K562 (cell line): Measurements from ENCODE around the gene FAM111B. TPM values are rescaled to one million over a fixed set of nuclear protein-coding genes. Genes with fewer than 3 reads are reported as not detected.

Source experiments
- CTBP1 ChIP-seq: fragments of 450-650 bp; IDR thresholded peaks from 2 replicates; pipeline ENCODE4 v1.6.1; 2016; ENCODE audit warnings: borderline replicate concordance
- FOSL1 ChIP-seq: fragments of 200-800 bp; sonication (Bioruptor generic); conservative IDR thresholded peaks from 2 replicates; pipeline ENCODE4 v1.6.1; 2016; ENCODE audit warnings: missing genetic modification characterization, missing compliant biosample characterization
- ID3 ChIP-seq, 2 experiments: fragments of 250-450 bp in 1 of 2; fragments of 450-650 bp in 1 of 2; sonication (Bioruptor Pico) in 1 of 2; IDR thresholded peaks; 2 replicates each; pipeline versions ENCODE4 v1.6.1 to v1.8.0; 2016 to 2021; ENCODE audit warnings: mild to moderate bottlenecking in 2 of 2, moderate library complexity in 2 of 2, missing compliant biosample characterization in 1 of 2, missing genetic modification characterization in 1 of 2
- ILF3 ChIP-seq: fragments of 450-650 bp; IDR thresholded peaks from 2 replicates; pipeline ENCODE4 v1.6.1; 2018; ENCODE audit warnings: antibody characterized with exemption, mild to moderate bottlenecking, moderate library complexity, borderline replicate concordance
- MEF2A ChIP-seq: IDR thresholded peaks from 2 replicates; pipeline ENCODE4 v1.6.1; 2011; ENCODE audit warnings: low read depth, mild to moderate bottlenecking, low read length, moderate library complexity; ENCODE audit not compliant: control insufficient read depth
- MTF1 ChIP-seq: fragments of 250-450 bp; sonication (Bioruptor Pico); IDR thresholded peaks from 2 replicates; pipeline ENCODE4 v1.9.0; 2021; ENCODE audit warnings: moderate library complexity, mild to moderate bottlenecking, inconsistent platforms, borderline replicate concordance
- SMAD3 ChIP-seq: fragments of 450-650 bp; formaldehyde crosslinking; conservative IDR thresholded peaks from 2 replicates; pipeline ENCODE4 v1.4.0; 2020; ENCODE audit warnings: mild to moderate bottlenecking
- ZBTB7A ChIP-seq: IDR thresholded peaks from 2 replicates; pipeline ENCODE4 v1.6.1; 2011; ENCODE audit warnings: low read depth, mild to moderate bottlenecking, low read length, moderate library complexity, borderline replicate concordance; ENCODE audit not compliant: control insufficient read depth
- ZNF3 ChIP-seq: fragments of 250-450 bp; sonication (Bioruptor Pico); IDR thresholded peaks from 2 replicates; pipeline ENCODE4 v1.5.0; 2021; ENCODE audit warnings: mild to moderate bottlenecking, moderate library complexity
- ZNF583 ChIP-seq: fragments of 250-450 bp; sonication (Bioruptor Pico); IDR thresholded peaks from 2 replicates; pipeline ENCODE4 v1.4.0; 2020
- polyA plus RNA-seq, 8 experiments: library from polyadenylated mRNA; depleted of rRNA in 4 of 8; stranded (reverse) in 5 of 8; unstranded in 3 of 8; fragments of >200 nt; fragmentation: Nextera tagmentation in 2 of 8; fragmentation: Illumina TruSeq in 1 of 8; extraction: Ambion mirVana in 2 of 8; extraction: Trizol in 1 of 8; gene quantifications; 2 replicates each; pipeline versions ENCODE4 v1.2.1 to v1.2.3, GENCODE V29; 2011 to 2014; ENCODE audit warnings: inconsistent platforms in 1 of 8, missing spikeins in 1 of 8
- total RNA-seq, 7 experiments: library from RNA; depleted of rRNA in 6 of 7; stranded (reverse); fragments of >200 nt in 6 of 7; fragmentation: Illumina TruSeq in 2 of 7; extraction: Trizol in 2 of 7; gene quantifications; 2 replicates each; pipeline versions ENCODE4 v1.2.1 to v1.2.3, GENCODE V29; 2011 to 2021; ENCODE audit warnings: low replicate concordance in 1 of 7
- TF ChIP-seq, protein P1 (sequence below): fragments of 200-800 bp; sonication (Bioruptor generic); IDR thresholded peaks from 2 replicates; pipeline ENCODE4 v1.6.1; 2016; ENCODE audit warnings: missing genetic modification characterization, missing compliant biosample characterization
- TF ChIP-seq, protein P2 (sequence below): fragments of 450-650 bp; formaldehyde crosslinking; conservative IDR thresholded peaks from 2 replicates; pipeline ENCODE4 v1.4.0; 2022; ENCODE audit warnings: mild to moderate bottlenecking, missing genetic modification characterization
- TF ChIP-seq, protein P3 (sequence below): fragments of 250-450 bp; sonication (Bioruptor Pico); IDR thresholded peaks from 2 replicates; pipeline ENCODE4 v1.4.0; 2020; ENCODE audit warnings: mild to moderate bottlenecking, moderate library complexity, borderline replicate concordance

The FAM111B gene
- total and polyA plus RNA-seq, 9 of the 15 experiments (the other 6 are each of a cell fraction or from before 2014, with no cell fraction given), result 0.01 to 0.33 (median 0.06) TPM; not detected in 5

DNA sequence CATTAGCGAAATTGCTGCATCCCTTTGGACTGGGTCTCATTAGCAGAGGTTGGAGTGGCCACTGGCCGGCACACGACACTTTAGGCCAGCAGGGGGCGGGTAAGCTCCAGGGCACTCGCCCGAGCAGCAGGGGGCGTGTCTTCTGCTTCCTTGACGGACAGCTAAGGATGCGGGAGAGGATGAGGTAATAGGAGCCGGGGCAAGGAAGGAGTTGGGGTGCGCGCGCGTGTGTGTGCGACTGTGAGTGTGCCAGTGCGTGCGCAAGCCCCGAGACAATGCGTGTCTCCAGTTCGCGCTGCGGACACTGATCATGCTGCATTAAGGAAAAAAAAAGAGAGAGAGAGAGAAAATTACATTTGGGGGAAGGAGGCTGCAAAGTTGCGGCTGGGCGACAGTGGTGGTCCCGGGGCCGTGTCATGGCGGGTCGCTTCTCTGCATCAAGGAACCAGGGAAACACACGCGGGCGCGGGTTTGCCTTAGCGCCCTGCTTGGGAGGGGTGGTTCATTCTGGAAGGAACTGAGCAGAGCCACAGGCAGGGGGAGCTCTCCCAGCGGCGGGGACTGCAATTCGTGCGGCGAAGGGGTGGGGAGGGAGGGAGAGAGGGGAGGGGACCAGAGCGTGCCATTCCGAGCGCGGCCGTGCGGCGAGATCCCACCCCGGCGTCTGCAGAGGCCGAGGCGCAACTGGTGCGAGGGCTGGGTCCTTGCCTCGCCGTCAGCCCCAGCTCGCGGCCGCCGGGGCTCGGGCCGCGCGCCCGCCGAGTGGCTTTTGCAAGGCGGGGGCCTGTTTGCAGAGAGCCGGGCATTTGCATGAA, 64.7 kb downstream of the FAM111B start, which contains the start of gene DTX4 (continued):
- TF ChIP-seq, protein P1, sequence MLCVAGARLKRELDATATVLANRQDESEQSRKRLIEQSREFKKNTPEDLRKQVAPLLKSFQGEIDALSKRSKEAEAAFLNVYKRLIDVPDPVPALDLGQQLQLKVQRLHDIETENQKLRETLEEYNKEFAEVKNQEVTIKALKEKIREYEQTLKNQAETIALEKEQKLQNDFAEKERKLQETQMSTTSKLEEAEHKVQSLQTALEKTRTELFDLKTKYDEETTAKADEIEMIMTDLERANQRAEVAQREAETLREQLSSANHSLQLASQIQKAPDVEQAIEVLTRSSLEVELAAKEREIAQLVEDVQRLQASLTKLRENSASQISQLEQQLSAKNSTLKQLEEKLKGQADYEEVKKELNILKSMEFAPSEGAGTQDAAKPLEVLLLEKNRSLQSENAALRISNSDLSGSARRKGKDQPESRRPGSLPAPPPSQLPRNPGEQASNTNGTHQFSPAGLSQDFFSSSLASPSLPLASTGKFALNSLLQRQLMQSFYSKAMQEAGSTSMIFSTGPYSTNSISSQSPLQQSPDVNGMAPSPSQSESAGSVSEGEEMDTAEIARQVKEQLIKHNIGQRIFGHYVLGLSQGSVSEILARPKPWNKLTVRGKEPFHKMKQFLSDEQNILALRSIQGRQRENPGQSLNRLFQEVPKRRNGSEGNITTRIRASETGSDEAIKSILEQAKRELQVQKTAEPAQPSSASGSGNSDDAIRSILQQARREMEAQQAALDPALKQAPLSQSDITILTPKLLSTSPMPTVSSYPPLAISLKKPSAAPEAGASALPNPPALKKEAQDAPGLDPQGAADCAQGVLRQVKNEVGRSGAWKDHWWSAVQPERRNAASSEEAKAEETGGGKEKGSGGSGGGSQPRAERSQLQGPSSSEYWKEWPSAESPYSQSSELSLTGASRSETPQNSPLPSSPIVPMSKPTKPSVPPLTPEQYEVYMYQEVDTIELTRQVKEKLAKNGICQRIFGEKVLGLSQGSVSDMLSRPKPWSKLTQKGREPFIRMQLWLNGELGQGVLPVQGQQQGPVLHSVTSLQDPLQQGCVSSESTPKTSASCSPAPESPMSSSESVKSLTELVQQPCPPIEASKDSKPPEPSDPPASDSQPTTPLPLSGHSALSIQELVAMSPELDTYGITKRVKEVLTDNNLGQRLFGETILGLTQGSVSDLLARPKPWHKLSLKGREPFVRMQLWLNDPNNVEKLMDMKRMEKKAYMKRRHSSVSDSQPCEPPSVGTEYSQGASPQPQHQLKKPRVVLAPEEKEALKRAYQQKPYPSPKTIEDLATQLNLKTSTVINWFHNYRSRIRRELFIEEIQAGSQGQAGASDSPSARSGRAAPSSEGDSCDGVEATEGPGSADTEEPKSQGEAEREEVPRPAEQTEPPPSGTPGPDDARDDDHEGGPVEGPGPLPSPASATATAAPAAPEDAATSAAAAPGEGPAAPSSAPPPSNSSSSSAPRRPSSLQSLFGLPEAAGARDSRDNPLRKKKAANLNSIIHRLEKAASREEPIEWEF (CRISPR knock-in tag), result no peak
- TF ChIP-seq, protein P2, sequence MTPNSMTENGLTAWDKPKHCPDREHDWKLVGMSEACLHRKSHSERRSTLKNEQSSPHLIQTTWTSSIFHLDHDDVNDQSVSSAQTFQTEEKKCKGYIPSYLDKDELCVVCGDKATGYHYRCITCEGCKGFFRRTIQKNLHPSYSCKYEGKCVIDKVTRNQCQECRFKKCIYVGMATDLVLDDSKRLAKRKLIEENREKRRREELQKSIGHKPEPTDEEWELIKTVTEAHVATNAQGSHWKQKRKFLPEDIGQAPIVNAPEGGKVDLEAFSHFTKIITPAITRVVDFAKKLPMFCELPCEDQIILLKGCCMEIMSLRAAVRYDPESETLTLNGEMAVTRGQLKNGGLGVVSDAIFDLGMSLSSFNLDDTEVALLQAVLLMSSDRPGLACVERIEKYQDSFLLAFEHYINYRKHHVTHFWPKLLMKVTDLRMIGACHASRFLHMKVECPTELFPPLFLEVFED (CRISPR knock-in tag), result no peak
- TF ChIP-seq, protein P3, sequence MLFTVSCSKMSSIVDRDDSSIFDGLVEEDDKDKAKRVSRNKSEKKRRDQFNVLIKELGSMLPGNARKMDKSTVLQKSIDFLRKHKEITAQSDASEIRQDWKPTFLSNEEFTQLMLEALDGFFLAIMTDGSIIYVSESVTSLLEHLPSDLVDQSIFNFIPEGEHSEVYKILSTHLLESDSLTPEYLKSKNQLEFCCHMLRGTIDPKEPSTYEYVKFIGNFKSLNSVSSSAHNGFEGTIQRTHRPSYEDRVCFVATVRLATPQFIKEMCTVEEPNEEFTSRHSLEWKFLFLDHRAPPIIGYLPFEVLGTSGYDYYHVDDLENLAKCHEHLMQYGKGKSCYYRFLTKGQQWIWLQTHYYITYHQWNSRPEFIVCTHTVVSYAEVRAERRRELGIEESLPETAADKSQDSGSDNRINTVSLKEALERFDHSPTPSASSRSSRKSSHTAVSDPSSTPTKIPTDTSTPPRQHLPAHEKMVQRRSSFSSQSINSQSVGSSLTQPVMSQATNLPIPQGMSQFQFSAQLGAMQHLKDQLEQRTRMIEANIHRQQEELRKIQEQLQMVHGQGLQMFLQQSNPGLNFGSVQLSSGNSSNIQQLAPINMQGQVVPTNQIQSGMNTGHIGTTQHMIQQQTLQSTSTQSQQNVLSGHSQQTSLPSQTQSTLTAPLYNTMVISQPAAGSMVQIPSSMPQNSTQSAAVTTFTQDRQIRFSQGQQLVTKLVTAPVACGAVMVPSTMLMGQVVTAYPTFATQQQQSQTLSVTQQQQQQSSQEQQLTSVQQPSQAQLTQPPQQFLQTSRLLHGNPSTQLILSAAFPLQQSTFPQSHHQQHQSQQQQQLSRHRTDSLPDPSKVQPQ (CRISPR knock-in tag), result no peak
- TF ChIP-seq MEF2A (no peak), CTBP1 (peak; percentile 85), ILF3 (no peak), MTF1 (CRISPR knock-in tag) (no peak), SMAD3 (CRISPR knock-in tag) (no peak), ZNF3 (CRISPR knock-in tag) (no peak), ZBTB7A (peak; percentile 48; the same call in 1 of the 2 replicates), FOSL1 (no peak), ID3 (CRISPR knock-in tag; IDR thresholded peaks at IDR 0.05) (no peak), ID3 (tag; IDR thresholded peaks at IDR 0.05) (no peak), ZNF583 (CRISPR knock-in tag) (no peak)
